Neuronal stem cell (in vitro differentiated cells): ENCODE results near the gene SMAD6.

Source experiments
- DNase-seq: peaks from one replicate; pipeline ENCODE4 v3.0.0-alpha.2; 2013; ENCODE audit warnings: low spot score
- H2AFZ ChIP-seq: one replicate; pipeline ENCODE4 v1.6.1; 2013; ENCODE audit warnings: mild to moderate bottlenecking, low read length, inconsistent platforms
- H2AK5ac ChIP-seq: 2 replicates; pipeline ENCODE4 v1.6.1; 2013; ENCODE audit warnings: low read depth, mild to moderate bottlenecking, inconsistent platforms, low read length, moderate library complexity, mixed read lengths
- H2BK120ac ChIP-seq: 2 replicates; pipeline ENCODE4 v1.6.1; 2013; ENCODE audit warnings: low read depth, mild to moderate bottlenecking, inconsistent platforms, low read length, moderate library complexity, mixed read lengths
- H2BK12ac ChIP-seq: one replicate; pipeline ENCODE4 v1.6.1; 2013; ENCODE audit warnings: low read length, inconsistent platforms
- H2BK15ac ChIP-seq: 2 replicates; pipeline ENCODE4 v1.6.1; 2013; ENCODE audit warnings: mild to moderate bottlenecking, low read length, inconsistent platforms, mixed read lengths
- H2BK5ac ChIP-seq: one replicate; pipeline ENCODE4 v1.6.1; 2013; ENCODE audit warnings: inconsistent platforms, mild to moderate bottlenecking, low read length, moderate library complexity
- H3K14ac ChIP-seq: one replicate; pipeline ENCODE4 v1.6.1; 2013; ENCODE audit warnings: low read length, inconsistent platforms
- H3K18ac ChIP-seq: 2 replicates; pipeline ENCODE4 v1.6.1; 2013; ENCODE audit warnings: low read length, inconsistent platforms
- H3K23ac ChIP-seq: 2 replicates; pipeline ENCODE4 v1.6.1; 2013; ENCODE audit warnings: low read depth, mild to moderate bottlenecking, mixed read lengths, low read length, inconsistent platforms; ENCODE audit not compliant: poor library complexity
- H3K27ac ChIP-seq: replicated peaks from 3 replicates; pipeline ENCODE4 v1.5.1; 2013; ENCODE audit warnings: low read length, inconsistent platforms
- H3K27me3 ChIP-seq, 3 experiments: 2 replicates each; pipeline ENCODE4 v1.6.1; 2013; ENCODE audit warnings: low read length in 3 of 3, mild to moderate bottlenecking in 2 of 3, inconsistent platforms in 1 of 3, low read depth in 1 of 3, mixed read lengths in 1 of 3, moderate library complexity in 1 of 3; ENCODE audit not compliant: control insufficient read depth in 3 of 3, insufficient read depth in 3 of 3
- H3K36me3 ChIP-seq, 2 donors: replicated peaks in 1 of 2; 2 replicates each; pipeline ENCODE4 v1.6.1; 2013; ENCODE audit warnings: low read length in 2 of 2; ENCODE audit not compliant: control insufficient read depth in 2 of 2, insufficient read depth in 2 of 2
- H3K4ac ChIP-seq: 2 replicates; pipeline ENCODE4 v1.6.1; 2013; ENCODE audit warnings: inconsistent platforms, mild to moderate bottlenecking, low read length, moderate library complexity
- H3K4me1 ChIP-seq, 2 donors: 1 replicate in 1 of 2; 2 replicates in 1 of 2; pipeline ENCODE4 v1.6.1; 2013; ENCODE audit warnings: low read length in 2 of 2, low read depth in 1 of 2; ENCODE audit not compliant: control insufficient read depth in 2 of 2, insufficient read depth in 1 of 2
- H3K4me2 ChIP-seq: one replicate; pipeline ENCODE4 v1.6.1; 2013; ENCODE audit warnings: mild to moderate bottlenecking, low read length, inconsistent platforms; ENCODE audit not compliant: insufficient read depth, poor library complexity, severe bottlenecking
- H3K4me3 ChIP-seq, 2 donors: 2 replicates each; pipeline ENCODE4 v1.5.1; 2013; ENCODE audit warnings: low read length in 2 of 2, mild to moderate bottlenecking in 2 of 2, inconsistent platforms in 1 of 2, moderate library complexity in 1 of 2
- H3K79me1 ChIP-seq: one replicate; pipeline ENCODE4 v1.6.1; 2013; ENCODE audit warnings: low read depth, mild to moderate bottlenecking, inconsistent platforms, low read length, moderate library complexity
- H3K9ac ChIP-seq: one replicate; pipeline ENCODE4 v1.6.1; 2013; ENCODE audit warnings: mild to moderate bottlenecking, low read depth, low read length, inconsistent platforms; ENCODE audit not compliant: poor library complexity
- H3K9me3 ChIP-seq, 2 donors: replicated peaks in 1 of 2; 2 replicates each; pipeline versions ENCODE3 to v1.6.1; 2013; ENCODE audit warnings: low read length in 2 of 2, mild to moderate bottlenecking in 2 of 2, inconsistent platforms in 1 of 2, low read depth in 1 of 2, mixed read lengths in 1 of 2, moderate library complexity in 1 of 2; ENCODE audit not compliant: control insufficient read depth in 2 of 2, insufficient read depth in 1 of 2
- H4K8ac ChIP-seq: one replicate; pipeline ENCODE4 v1.6.1; 2013; ENCODE audit warnings: low read depth, mild to moderate bottlenecking, inconsistent platforms, low read length, moderate library complexity
- H4K91ac ChIP-seq: one replicate; pipeline ENCODE4 v1.6.1; 2013; ENCODE audit warnings: low read length, low read depth, mild to moderate bottlenecking, inconsistent platforms; ENCODE audit not compliant: poor library complexity
- WGBS, 2 donors: extraction: QIAGEN DNeasy Blood & Tissue Kit; methylation state at CpG; one replicate each; pipeline ENCODE4 v1.1.7; 2013; ENCODE audit warnings: missing lambda C conversion rate in 2 of 2, mixed read lengths in 1 of 2; ENCODE audit not compliant: insufficient read length in 2 of 2, insufficient replicate concordance in 1 of 2; ENCODE audit errors: extremely low coverage in 2 of 2; 5-methylcytosine and 5-hydroxymethylcytosine counted together

The SMAD6 gene

DNA sequence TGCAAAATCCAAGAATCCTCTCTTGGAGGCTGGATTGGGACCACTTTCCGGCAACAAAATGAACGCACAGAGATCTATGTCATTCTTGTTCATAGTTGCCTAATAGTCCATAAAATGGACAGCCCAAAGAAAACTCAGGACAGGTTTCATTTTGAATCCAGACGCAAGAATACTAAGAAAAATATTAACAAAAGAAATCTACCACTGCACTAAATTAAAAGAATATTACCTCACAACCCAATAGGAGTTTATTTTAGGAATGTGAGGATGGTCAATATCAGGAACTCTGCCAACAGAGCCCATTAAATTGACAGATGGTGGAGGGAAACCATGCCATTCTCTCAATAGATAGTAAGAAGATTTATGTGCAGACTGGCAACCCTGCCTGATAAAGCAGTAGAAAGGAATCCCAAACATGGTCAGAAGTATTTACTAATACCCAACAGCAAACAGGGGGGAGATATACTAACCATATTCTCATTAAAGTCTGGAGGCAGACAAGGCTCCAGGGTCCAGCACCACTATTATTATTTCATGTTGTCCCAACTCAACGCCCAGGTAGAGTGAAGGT, 127.6 kb downstream of the SMAD6 start:
- Histone ChIP-seq H3K27me3 (no peaks in the 10 kb centered on the region), H2BK5ac (no peak overlapping the region), H2AK5ac (no peak overlapping the region), H3K4me1 (peaks cover 0 to 17% of the 10 kb centered on the region in 2 donors), H4K8ac (no peak overlapping the region), H3K36me3 (no peaks in the 10 kb centered on the region), H2BK12ac (no peak overlapping the region), H3K27ac (no peak overlapping the region), H2BK15ac (no peak overlapping the region), H3K4me3 (no peak overlapping the region), H3K14ac (no peak overlapping the region), H3K23ac (no peak overlapping the region), H3K9me3 (no peaks in the 10 kb centered on the region), H3K4me2 (no peak overlapping the region), H3K18ac (no peak overlapping the region), H3K4ac (no peak overlapping the region), H3K9ac (no peak overlapping the region), H2BK120ac (no peak overlapping the region), H4K91ac (no peak overlapping the region), H3K79me1 (no peaks in the 10 kb centered on the region), H2AFZ (no peak overlapping the region)
- no peak for DNase-seq
- WGBS, 2 donors = no CpG with 5 or more reads among the region's 4 CpGs

DNA sequence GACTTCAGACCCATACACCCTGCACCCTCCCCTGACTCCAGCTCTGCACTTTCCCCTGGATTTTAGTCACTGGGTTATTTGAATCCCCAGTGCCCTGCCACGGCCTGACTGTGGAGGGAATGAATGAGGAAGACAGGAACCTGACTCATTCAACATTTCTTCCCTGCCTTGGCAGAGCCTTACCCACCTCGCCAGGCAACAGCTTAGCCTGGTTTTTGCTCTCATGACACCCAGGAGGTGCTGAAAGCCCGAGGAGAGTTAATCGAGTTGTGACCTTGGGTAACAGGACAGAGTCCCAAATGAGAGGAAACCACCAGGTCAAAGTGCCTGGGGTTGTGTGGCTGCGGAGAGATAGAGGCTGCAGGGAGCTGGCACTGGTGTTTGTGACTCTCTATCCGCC, 128.3 kb downstream of the SMAD6 start:
- Histone ChIP-seq H3K9me3 (no peaks in the 10 kb centered on the region), H2AFZ (no peak overlapping the region), H3K23ac (no peak overlapping the region), H3K79me1 (no peaks in the 10 kb centered on the region), H3K14ac (no peak overlapping the region), H3K4me2 (no peak overlapping the region), H2BK5ac (no peak overlapping the region), H3K27me3 (no peaks in the 10 kb centered on the region), H2BK120ac (no peak overlapping the region), H3K36me3 (no peaks in the 10 kb centered on the region), H2AK5ac (no peak overlapping the region), H4K91ac (no peak overlapping the region), H3K4me3 (no peak overlapping the region), H2BK12ac (no peak overlapping the region), H3K18ac (no peak overlapping the region), H3K9ac (no peak overlapping the region), H4K8ac (no peak overlapping the region), H3K27ac (no peak overlapping the region), H3K4me1 (peaks cover 0 to 22% of the 10 kb centered on the region in 2 donors), H2BK15ac (no peak overlapping the region), H3K4ac (no peak overlapping the region)
- DNase-seq = no peak
- WGBS, 2 donors = no CpG with 5 or more reads among the region's 6 CpGs

DNA sequence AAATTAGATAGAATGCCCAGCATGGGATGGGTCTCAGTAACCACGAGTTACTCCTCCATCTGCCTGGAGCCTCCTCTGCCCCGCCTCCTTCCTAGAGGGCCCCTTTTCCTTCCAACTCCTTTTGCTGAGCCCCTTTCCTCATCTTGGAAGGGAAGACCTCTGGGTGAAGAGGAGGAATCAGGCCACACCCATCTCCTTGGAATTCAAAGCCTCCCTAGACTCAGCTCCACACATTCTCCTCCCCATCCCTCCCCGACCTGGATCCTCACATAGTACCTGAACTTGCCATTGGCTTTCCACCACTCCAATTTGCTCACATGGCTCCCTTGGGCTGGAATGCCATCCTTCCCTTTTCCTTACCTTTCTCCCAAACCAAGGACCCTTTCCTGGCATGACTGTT, 128.8 kb downstream of the SMAD6 start:
- H3K27ac ChIP-seq = no peak overlapping the region
- no peaks in the 10 kb centered on the region for H3K27me3 ChIP-seq
- no peak for DNase-seq

DNA sequence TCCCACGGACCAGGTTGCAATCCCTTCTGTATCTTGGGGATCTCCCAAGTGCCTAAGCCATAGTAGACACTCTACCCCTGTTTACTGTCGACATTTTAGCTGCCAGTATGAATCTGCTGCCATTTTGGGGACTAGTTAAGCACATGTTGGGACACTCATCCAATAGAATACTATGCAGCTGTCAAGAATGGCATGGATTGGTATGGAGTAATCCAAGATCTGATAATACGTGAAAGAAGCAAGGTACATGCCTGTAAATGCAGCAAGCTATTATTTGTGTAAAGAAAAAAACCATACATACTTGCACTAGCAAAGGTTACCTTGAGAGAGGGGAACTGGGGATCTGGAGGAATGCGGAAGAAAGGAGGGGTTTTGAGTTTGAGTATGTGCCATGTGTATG, 129.3 kb downstream of the SMAD6 start:
- peak overlapping the region; percentile 30 for H2BK15ac ChIP-seq
- no peak overlapping the region for H2AK5ac ChIP-seq
- H3K9me3 ChIP-seq = no peaks in the 10 kb centered on the region
- H3K4me2 ChIP-seq = no peak overlapping the region
- peaks cover 0 to 2% (median 0%) of the 10 kb centered on the region in 3 experiments for H3K27me3 ChIP-seq
- no peak overlapping the region for H3K4me3 ChIP-seq
- no peaks in the 10 kb centered on the region for H3K36me3 ChIP-seq
- no peak overlapping the region for H2BK5ac ChIP-seq
- H2AFZ ChIP-seq = no peak overlapping the region
- H3K27ac ChIP-seq = no peak overlapping the region
- no peaks in the 10 kb centered on the region for H3K79me1 ChIP-seq
- H3K9ac ChIP-seq = no peak overlapping the region
- H3K4ac ChIP-seq = no peak overlapping the region
- no peak overlapping the region for H3K18ac ChIP-seq
- no CpG with 5 or more reads among the region's 4 CpGs for WGBS, 2 donors
- peaks cover 0 to 21% of the 10 kb centered on the region in 2 donors for H3K4me1 ChIP-seq
- H3K14ac ChIP-seq = no peak overlapping the region
- no peak overlapping the region for H2BK12ac ChIP-seq
- no peak overlapping the region for H4K91ac ChIP-seq
- DNase-seq = no peak
- H4K8ac ChIP-seq = no peak overlapping the region
- H3K23ac ChIP-seq = no peak overlapping the region
- H2BK120ac ChIP-seq = no peak overlapping the region

More for the DNA sequence above, 128.8 kb downstream of the SMAD6 start:
- H2AFZ ChIP-seq = no peak overlapping the region
- peaks cover 0 to 24% of the 10 kb centered on the region in 2 donors for H3K4me1 ChIP-seq
- no peak overlapping the region for H3K18ac ChIP-seq
- no peak overlapping the region for H4K91ac ChIP-seq
- no peak overlapping the region for H4K8ac ChIP-seq
- no peak overlapping the region for H2AK5ac ChIP-seq
- no peak overlapping the region for H3K9ac ChIP-seq
- H3K4me2 ChIP-seq = no peak overlapping the region
- H3K23ac ChIP-seq = no peak overlapping the region
- H2BK15ac ChIP-seq = no peak overlapping the region
- WGBS, 2 donors = no CpG with 5 or more reads among the region's 3 CpGs
- no peak overlapping the region for H3K4ac ChIP-seq
- H3K9me3 ChIP-seq = no peaks in the 10 kb centered on the region
- H2BK120ac ChIP-seq = no peak overlapping the region
- no peak overlapping the region for H2BK5ac ChIP-seq
- no peaks in the 10 kb centered on the region for H3K79me1 ChIP-seq
- H3K14ac ChIP-seq = no peak overlapping the region
- H3K4me3 ChIP-seq = no peak overlapping the region
- no peaks in the 10 kb centered on the region for H3K36me3 ChIP-seq
- no peak overlapping the region for H2BK12ac ChIP-seq
